SK-N-SH (cell line): ENCODE results near the gene IFT20. TPM values are rescaled to one million over a fixed set of nuclear protein-coding genes. Genes with fewer than 3 reads are reported as not detected.

ENCODE experiments used
- CTCF ChIA-PET: fragments of 300-600, 350-600 bp; formaldehyde crosslinking; extraction: SDS; loops from one replicate; lab custom pipeline; 2021; lab: Yijun Ruan, JAX
- POLR2A ChIA-PET: fragments of 350-600 bp; sonication (Branson Sonifier 250); formaldehyde crosslinking; extraction: SDS; loops from one replicate; lab custom pipeline; 2020; ENCODE audit warnings: antibody characterized with exemption, inconsistent platforms; lab: Yijun Ruan, JAX
- DNase-seq: peaks from one replicate; pipeline ENCODE4 v3.0.0; 2012
- H2AFZ ChIP-seq: fragments of 200-600 bp; sonication (generic); 2 replicates; pipeline ENCODE4 v1.8.1; 2016; ENCODE audit warnings: antibody characterized with exemption, mild to moderate bottlenecking, low read depth
- H3F3A ChIP-seq: fragments of 200-600 bp; sonication (generic); replicated peaks from 2 replicates; pipeline ENCODE3; 2016; ENCODE audit warnings: antibody characterized with exemption, mild to moderate bottlenecking; ENCODE audit not compliant: insufficient read depth
- H3K27ac ChIP-seq, 2 experiments: fragments of 200-500 bp in 1 of 2; fragments of 200-600 bp in 1 of 2; sonication (Bioruptor generic) in 1 of 2; sonication (generic), shearing (Covaris generic) in 1 of 2; 2 replicates each; pipeline versions ENCODE4 v1.5.1 to v1.6.1; 2014 to 2016; ENCODE audit warnings: low read depth in 2 of 2, inconsistent platforms in 1 of 2, low read length in 1 of 2, mild to moderate bottlenecking in 1 of 2, mixed read lengths in 1 of 2
- H3K27me3 ChIP-seq: fragments of 200-600 bp; sonication (generic), shearing (Covaris generic); 2 replicates; pipeline ENCODE4 v1.6.1; 2016; ENCODE audit warnings: mixed run types; ENCODE audit not compliant: insufficient read depth
- H3K36me3 ChIP-seq, 2 experiments: fragments of 200-500 bp in 1 of 2; fragments of 200-600 bp in 1 of 2; sonication (Bioruptor generic) in 1 of 2; sonication (generic) in 1 of 2; replicated peaks in 1 of 2; 2 replicates each; pipeline versions ENCODE3 to v1.5.1; 2014 to 2016; ENCODE audit warnings: low read length in 1 of 2, mild to moderate bottlenecking in 1 of 2; ENCODE audit not compliant: insufficient read depth in 2 of 2, control insufficient read depth in 1 of 2
- H3K4me1 ChIP-seq, 2 experiments: fragments of 200-500 bp in 1 of 2; fragments of 200-600 bp in 1 of 2; sonication (Bioruptor generic) in 1 of 2; sonication (generic), shearing (Covaris generic) in 1 of 2; 2 replicates each; pipeline versions ENCODE4 v1.5.1 to v1.6.1; 2014 to 2016; ENCODE audit warnings: low read depth in 1 of 2, low read length in 1 of 2, mixed run types in 1 of 2; ENCODE audit not compliant: insufficient read depth in 2 of 2, control insufficient read depth in 1 of 2
- H3K4me2 ChIP-seq: fragments of 200-600 bp; sonication (generic), shearing (Covaris generic); 2 replicates; pipeline ENCODE4 v1.6.1; 2017; ENCODE audit warnings: mixed run types
- H3K4me3 ChIP-seq, 2 experiments: fragments of 200-500 bp in 1 of 2; fragments of 200-600 bp in 1 of 2; sonication (Bioruptor generic) in 1 of 2; sonication (generic), shearing (Covaris generic) in 1 of 2; 2 replicates each; pipeline versions ENCODE4 v1.5.1 to v1.8.1; 2014 to 2016; ENCODE audit warnings: low read depth in 2 of 2, inconsistent platforms in 1 of 2, low read length in 1 of 2, mild to moderate bottlenecking in 1 of 2, mixed read lengths in 1 of 2, moderate library complexity in 1 of 2
- H3K79me2 ChIP-seq: fragments of 200-600 bp; sonication (generic); 2 replicates; pipeline ENCODE4 v1.8.1; 2017; ENCODE audit warnings: mild to moderate bottlenecking; ENCODE audit not compliant: insufficient read depth
- H3K9ac ChIP-seq: fragments of 200-600 bp; sonication (generic); 2 replicates; pipeline ENCODE4 v1.6.1; 2017; ENCODE audit warnings: mixed run types
- H3K9me2 ChIP-seq: fragments of 200-600 bp; sonication (generic); 2 replicates; pipeline ENCODE4 v1.6.1; 2017; ENCODE audit warnings: mixed run types
- H3K9me3 ChIP-seq: fragments of 200-600 bp; sonication (generic); 2 replicates; pipeline ENCODE4 v1.6.1; 2017; ENCODE audit warnings: mixed run types, mild to moderate bottlenecking, moderate library complexity
- H4K20me1 ChIP-seq: fragments of 200-600 bp; sonication (generic); 2 replicates; pipeline ENCODE4 v1.6.1; 2017; ENCODE audit warnings: mild to moderate bottlenecking, mixed run types; ENCODE audit not compliant: insufficient read depth
- CHD2 ChIP-seq: fragments of 150-350 bp; IDR thresholded peaks from 2 replicates; pipeline ENCODE4 v1.6.1; 2018; ENCODE audit warnings: low read length; ENCODE audit not compliant: partially characterized antibody
- EZH2phosphoT487 ChIP-seq: fragments of 200-600 bp; sonication (generic); IDR thresholded peaks from 2 replicates; pipeline ENCODE4 v1.6.1; 2017; ENCODE audit warnings: low read depth, mixed run types, mild to moderate bottlenecking, antibody characterized with exemption, moderate library complexity, borderline replicate concordance
- JUND ChIP-seq: IDR thresholded peaks from 2 replicates; pipeline ENCODE4 v1.4.0; 2012
- MAX ChIP-seq: IDR thresholded peaks from 2 replicates; pipeline ENCODE4 v1.4.0; 2012; ENCODE audit warnings: low read depth
- MXI1 ChIP-seq: IDR thresholded peaks from 2 replicates; pipeline ENCODE4 v1.6.1; 2012; ENCODE audit warnings: mild to moderate bottlenecking, low read depth, low read length, improper control_type of control experiment
- PBX3 ChIP-seq: IDR thresholded peaks from 2 replicates; pipeline ENCODE4; 2012
- POLR2AphosphoS5 ChIP-seq: IDR thresholded peaks from 2 replicates; pipeline ENCODE4 v1.6.1; 2012; ENCODE audit warnings: low read depth, low read length
- RCOR1 ChIP-seq: fragments of 150-350 bp; IDR thresholded peaks from 2 replicates; pipeline ENCODE4 v1.6.1; 2017; ENCODE audit warnings: antibody characterized with exemption, low read length
- RFX5 ChIP-seq: IDR thresholded peaks from 2 replicates; pipeline ENCODE4 v1.6.1; 2012; ENCODE audit warnings: mild to moderate bottlenecking, improper control_type of control experiment, low read length
- SIN3A ChIP-seq: IDR thresholded peaks from 2 replicates; pipeline ENCODE4 v1.6.1; 2012; ENCODE audit warnings: low read depth, mild to moderate bottlenecking, low read length, moderate library complexity, borderline replicate concordance
- YY1 ChIP-seq: IDR thresholded peaks from 2 replicates; pipeline ENCODE4 v1.4.0; 2012; ENCODE audit warnings: low read depth, mild to moderate bottlenecking
- WGBS: methylation state at CpG from one replicate; pipeline ENCODE4 v1.1.6; 2017; ENCODE audit warnings: low lambda C conversion rate; 5-methylcytosine and 5-hydroxymethylcytosine counted together
- polyA plus RNA-seq, 3 experiments: library from polyadenylated mRNA; depleted of rRNA; stranded (reverse); fragments of >200 nt; gene quantifications; 2 replicates each; pipeline ENCODE4 v1.2.3, GENCODE V29; 2012
- TF ChIP-seq, protein P1 (sequence below): fragments of 200-600 bp; sonication (generic); IDR thresholded peaks from 2 replicates; pipeline ENCODE4 v1.6.1; 2017; ENCODE audit warnings: antibody characterized with exemption, mild to moderate bottlenecking, moderate library complexity
- TF ChIP-seq, protein P2 (sequence below): IDR thresholded peaks from 2 replicates; pipeline ENCODE4 v1.6.1; 2012; ENCODE audit warnings: mild to moderate bottlenecking, low read depth, low read length, moderate library complexity

The IFT20 gene
- polyA plus RNA-seq, 1 of the 3 experiments (the other 2 are of a cell fraction), result 75.6 TPM

DNA sequence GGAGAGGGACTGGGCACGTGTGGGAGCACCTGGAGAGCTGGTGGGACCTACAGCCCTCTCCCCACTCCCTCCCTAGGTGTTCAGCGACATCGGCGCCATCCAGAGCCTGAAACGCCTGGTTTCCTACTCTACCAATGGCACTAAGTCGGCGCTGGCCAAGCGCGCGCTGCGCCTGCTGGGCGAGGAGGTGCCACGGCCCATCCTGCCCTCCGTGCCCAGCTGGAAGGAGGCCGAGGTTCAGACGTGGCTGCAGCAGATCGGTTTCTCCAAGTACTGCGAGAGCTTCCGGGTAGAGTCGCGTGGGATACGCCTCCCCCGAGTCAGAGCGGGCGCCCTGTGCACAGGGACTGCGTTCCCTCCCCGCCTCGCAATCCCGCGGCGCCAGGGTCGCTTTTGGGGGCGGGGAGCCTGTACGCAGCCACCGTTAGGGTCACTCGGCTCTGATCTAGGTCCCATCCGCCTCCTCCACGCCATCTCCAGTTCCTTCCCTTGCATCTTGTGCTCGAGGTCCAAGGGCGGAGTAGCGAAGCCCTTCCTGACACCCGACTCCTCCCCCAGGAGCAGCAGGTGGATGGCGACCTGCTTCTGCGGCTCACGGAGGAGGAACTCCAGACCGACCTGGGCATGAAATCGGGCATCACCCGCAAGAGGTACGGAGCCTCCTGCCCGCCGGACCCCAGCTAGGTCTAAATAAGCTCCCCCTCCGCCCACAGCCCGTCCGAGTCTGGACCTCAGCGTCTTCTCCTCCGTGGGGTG, 49.2 kb upstream of the IFT20 start:
- Histone ChIP-seq H3K9me2 (no peaks in the 10 kb centered on the region), H3K9ac (no peak overlapping the region), H3K4me1 (peaks cover 7 to 14% of the 10 kb centered on the region in 2 experiments; a peak in 2 of 4 replicates), H3K27ac (no peak overlapping the region), H3F3A (no peaks in the 10 kb centered on the region), H3K4me3 (no peak overlapping the region), H3K36me3 (peaks cover 17 to 22% of the 10 kb centered on the region in 2 experiments), H4K20me1 (0 out of 2 replicates have a peak, but pooled peaks cover 10% of the 10 kb centered on the region), H3K79me2 (peaks cover 16% of the 10 kb centered on the region; the same call in 1 of the 2 replicates), H3K9me3 (no peaks in the 10 kb centered on the region), H3K27me3 (no peaks in the 10 kb centered on the region), H2AFZ (no peak overlapping the region), H3K4me2 (no peak overlapping the region)
- WGBS, result 94% methylated on average over 54 of the region's 56 CpGs
- ChIA-PET POLR2A (interaction anchor here (1.2 kb wide), 1 partner anchor 14 kb away, joined by 3 read pairs; no protein-coding TSS in a partner anchor), CTCF (no interaction called here)
- no peak for TF ChIP-seq MAX
- no peak for TF ChIP-seq PBX3
- no peak for TF ChIP-seq EZH2phosphoT487
- no peak for TF ChIP-seq SIN3A
- no peak for TF ChIP-seq RFX5
- TF ChIP-seq MXI1, result no peak
- TF ChIP-seq, protein P1, sequence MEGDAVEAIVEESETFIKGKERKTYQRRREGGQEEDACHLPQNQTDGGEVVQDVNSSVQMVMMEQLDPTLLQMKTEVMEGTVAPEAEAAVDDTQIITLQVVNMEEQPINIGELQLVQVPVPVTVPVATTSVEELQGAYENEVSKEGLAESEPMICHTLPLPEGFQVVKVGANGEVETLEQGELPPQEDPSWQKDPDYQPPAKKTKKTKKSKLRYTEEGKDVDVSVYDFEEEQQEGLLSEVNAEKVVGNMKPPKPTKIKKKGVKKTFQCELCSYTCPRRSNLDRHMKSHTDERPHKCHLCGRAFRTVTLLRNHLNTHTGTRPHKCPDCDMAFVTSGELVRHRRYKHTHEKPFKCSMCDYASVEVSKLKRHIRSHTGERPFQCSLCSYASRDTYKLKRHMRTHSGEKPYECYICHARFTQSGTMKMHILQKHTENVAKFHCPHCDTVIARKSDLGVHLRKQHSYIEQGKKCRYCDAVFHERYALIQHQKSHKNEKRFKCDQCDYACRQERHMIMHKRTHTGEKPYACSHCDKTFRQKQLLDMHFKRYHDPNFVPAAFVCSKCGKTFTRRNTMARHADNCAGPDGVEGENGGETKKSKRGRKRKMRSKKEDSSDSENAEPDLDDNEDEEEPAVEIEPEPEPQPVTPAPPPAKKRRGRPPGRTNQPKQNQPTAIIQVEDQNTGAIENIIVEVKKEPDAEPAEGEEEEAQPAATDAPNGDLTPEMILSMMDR, result no peak
- TF ChIP-seq, protein P2, sequence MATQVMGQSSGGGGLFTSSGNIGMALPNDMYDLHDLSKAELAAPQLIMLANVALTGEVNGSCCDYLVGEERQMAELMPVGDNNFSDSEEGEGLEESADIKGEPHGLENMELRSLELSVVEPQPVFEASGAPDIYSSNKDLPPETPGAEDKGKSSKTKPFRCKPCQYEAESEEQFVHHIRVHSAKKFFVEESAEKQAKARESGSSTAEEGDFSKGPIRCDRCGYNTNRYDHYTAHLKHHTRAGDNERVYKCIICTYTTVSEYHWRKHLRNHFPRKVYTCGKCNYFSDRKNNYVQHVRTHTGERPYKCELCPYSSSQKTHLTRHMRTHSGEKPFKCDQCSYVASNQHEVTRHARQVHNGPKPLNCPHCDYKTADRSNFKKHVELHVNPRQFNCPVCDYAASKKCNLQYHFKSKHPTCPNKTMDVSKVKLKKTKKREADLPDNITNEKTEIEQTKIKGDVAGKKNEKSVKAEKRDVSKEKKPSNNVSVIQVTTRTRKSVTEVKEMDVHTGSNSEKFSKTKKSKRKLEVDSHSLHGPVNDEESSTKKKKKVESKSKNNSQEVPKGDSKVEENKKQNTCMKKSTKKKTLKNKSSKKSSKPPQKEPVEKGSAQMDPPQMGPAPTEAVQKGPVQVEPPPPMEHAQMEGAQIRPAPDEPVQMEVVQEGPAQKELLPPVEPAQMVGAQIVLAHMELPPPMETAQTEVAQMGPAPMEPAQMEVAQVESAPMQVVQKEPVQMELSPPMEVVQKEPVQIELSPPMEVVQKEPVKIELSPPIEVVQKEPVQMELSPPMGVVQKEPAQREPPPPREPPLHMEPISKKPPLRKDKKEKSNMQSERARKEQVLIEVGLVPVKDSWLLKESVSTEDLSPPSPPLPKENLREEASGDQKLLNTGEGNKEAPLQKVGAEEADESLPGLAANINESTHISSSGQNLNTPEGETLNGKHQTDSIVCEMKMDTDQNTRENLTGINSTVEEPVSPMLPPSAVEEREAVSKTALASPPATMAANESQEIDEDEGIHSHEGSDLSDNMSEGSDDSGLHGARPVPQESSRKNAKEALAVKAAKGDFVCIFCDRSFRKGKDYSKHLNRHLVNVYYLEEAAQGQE, result no peak
- no peak for TF ChIP-seq POLR2AphosphoS5
- no peak for TF ChIP-seq CHD2
- no peak for TF ChIP-seq JUND
- TF ChIP-seq RCOR1, result no peak
- no peak for TF ChIP-seq YY1
- DNase-seq, result no peak
